C4-2B (cell line): ENCODE measurements around the gene PPP2R2B.
"Not testable (repeated sequence)": the region's sequence is repeated elsewhere in the genome, so short reads cannot be mapped to it uniquely, and the experiment has no call there.

Experiments used
- H3K27ac ChIP-seq: fragments of 450-650 bp; 2 replicates; pipeline ENCODE4 v1.5.1; 2017
- ZFX ChIP-seq: fragments of 450-650 bp; IDR thresholded peaks from 2 replicates; pipeline ENCODE4 v1.6.1; 2017
- TF ChIP-seq, protein P1 (sequence below): fragments of 450-650 bp; conservative IDR thresholded peaks from 2 replicates; pipeline ENCODE4 v1.5.1; 2017; ENCODE audit warnings: mild to moderate bottlenecking

PPP2R2B gene

DNA sequence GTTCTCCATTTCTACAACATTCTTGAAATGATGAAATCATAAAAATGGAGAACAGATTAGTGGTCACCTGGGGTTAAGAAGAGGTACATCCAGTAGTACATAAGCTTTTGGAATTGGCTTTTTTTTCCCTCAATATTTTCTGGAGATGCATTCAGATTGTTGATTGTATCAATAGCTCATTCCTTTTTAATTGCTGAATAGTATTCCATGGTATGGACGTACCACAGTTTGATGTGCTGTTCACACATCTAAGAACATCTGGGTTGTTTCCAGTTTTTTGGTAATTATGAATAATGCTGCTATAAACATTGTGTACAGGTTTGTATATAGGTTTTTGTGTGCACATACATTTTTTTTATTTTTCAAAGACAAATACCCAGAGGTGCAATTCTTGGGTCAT is 130.0 kb downstream of the PPP2R2B start:
- no peak for TF ChIP-seq ZFX
- TF ChIP-seq, protein P1, sequence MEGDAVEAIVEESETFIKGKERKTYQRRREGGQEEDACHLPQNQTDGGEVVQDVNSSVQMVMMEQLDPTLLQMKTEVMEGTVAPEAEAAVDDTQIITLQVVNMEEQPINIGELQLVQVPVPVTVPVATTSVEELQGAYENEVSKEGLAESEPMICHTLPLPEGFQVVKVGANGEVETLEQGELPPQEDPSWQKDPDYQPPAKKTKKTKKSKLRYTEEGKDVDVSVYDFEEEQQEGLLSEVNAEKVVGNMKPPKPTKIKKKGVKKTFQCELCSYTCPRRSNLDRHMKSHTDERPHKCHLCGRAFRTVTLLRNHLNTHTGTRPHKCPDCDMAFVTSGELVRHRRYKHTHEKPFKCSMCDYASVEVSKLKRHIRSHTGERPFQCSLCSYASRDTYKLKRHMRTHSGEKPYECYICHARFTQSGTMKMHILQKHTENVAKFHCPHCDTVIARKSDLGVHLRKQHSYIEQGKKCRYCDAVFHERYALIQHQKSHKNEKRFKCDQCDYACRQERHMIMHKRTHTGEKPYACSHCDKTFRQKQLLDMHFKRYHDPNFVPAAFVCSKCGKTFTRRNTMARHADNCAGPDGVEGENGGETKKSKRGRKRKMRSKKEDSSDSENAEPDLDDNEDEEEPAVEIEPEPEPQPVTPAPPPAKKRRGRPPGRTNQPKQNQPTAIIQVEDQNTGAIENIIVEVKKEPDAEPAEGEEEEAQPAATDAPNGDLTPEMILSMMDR: no peak

DNA sequence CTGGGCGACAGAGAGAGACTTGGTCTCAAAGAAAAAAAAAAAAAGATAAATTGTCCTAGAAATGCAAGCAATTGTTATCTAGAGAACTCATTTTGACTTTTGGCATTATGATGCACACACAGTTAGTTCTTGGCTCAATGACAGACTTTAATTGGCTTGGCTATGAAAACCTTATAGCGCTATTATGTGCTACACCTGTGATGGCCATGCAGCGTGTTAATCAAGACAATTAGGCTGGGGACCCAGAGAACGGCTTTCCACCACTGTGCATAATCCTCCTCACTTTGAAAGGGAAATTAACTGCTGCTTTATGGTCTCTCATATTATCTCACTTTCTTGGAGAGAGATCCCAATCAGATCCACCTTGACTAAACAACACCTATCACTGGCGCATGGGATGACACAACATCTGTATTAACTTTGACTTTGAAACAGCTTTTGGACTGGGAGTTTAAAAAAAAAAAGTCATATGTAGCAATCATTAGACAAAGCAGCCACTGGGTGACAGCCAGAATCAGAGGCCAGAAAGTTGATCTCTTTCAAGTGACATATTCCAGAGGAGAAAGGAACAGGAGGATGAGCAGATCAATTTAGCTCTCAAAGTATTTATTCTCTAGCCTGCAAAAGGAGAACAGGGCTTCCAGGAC is 132.5 kb downstream of the PPP2R2B start:
- TF ChIP-seq ZFX: no peak
- TF ChIP-seq, protein P1: no peak
- no peak overlapping the region for H3K27ac ChIP-seq

More for the DNA sequence above, 130.0 kb downstream of the PPP2R2B start:
- H3K27ac ChIP-seq: no peak overlapping the region

DNA sequence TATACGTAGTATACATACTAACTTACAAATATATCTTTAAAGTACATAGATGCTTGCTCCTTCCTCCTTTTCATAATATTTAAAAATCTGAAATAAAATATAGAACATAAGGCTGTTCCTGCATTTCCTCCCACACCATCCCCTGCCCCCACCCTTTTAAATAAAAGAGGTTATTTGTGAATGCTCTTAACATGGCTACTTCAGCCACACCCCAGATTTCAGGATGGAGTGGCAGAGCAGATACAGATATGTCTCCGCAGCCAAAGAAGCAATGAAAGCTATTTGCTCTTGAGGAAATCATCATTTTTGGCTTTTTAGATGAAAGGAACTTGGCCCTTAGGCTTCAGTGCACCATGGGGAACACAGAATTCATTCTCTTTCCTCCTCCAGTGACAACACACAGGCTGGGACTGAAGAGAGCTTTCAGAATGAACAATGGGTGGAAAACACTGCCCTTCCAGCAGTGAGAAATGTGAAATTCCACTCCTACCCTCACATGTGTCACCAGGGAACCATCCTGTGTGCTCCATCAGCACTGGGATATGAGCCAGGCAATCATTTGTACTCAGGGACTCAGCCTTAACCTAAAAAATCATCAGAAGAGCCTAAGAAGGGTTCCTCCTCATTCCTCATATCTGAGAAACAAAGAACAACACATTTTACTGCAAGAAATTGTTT is 134.3 kb downstream of the PPP2R2B start:
- H3K27ac ChIP-seq: no peak overlapping the region

DNA sequence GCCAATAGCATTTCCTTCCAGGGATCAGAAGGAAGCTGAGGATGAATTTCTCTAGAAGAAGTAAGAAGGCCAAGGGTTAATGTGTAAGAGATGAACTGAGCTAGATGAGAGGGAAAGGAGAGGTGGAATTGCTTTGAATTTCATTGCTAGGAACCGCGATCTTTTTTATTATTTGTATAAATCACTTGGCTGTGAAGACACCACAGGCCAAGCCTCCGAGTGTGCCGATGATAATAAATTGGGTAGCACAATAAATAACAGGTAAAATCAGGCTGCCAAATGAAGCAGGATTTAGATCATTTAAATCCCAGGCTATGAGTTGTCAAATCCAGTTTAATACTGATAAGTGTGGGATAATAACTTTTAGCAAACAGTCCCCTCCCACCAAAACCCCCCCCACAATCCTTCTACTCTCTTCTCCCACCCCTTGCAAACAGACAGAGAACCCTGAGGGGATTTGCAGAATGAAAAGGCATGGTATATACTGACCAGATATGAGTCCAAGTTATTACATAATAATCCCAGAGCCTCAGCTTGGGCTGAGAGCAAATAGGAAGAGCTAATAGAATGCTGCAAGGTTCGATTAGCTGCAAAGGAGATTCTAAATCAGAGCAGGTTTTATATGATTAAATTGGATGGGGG is 143.5 kb downstream of the PPP2R2B start:
- no peak overlapping the region for H3K27ac ChIP-seq
- TF ChIP-seq, protein P1: no peak
- no peak for TF ChIP-seq ZFX

More for the DNA sequence above, 134.3 kb downstream of the PPP2R2B start:
- TF ChIP-seq ZFX: no peak
- TF ChIP-seq, protein P1: no peak

DNA sequence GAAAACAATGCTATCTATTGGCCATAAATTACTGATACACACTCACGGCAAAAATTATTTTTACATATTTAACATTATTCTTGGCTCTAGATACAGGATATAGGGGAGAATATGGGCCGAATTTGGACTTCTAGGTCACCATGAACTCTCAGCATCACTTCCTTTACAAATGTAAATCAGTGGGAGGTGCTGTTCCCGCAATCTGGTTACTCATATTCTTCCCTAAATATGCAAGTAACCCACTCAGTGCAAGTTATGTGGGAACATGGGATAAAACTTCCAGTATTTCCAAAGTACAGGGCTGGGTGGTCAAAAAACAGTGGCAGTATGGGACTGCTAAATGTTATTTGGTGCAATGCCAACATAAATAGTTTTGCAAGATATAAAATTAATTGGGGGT is 145.6 kb downstream of the PPP2R2B start:
- no peak overlapping the region for H3K27ac ChIP-seq
- no peak for TF ChIP-seq ZFX
- TF ChIP-seq, protein P1: no peak

DNA sequence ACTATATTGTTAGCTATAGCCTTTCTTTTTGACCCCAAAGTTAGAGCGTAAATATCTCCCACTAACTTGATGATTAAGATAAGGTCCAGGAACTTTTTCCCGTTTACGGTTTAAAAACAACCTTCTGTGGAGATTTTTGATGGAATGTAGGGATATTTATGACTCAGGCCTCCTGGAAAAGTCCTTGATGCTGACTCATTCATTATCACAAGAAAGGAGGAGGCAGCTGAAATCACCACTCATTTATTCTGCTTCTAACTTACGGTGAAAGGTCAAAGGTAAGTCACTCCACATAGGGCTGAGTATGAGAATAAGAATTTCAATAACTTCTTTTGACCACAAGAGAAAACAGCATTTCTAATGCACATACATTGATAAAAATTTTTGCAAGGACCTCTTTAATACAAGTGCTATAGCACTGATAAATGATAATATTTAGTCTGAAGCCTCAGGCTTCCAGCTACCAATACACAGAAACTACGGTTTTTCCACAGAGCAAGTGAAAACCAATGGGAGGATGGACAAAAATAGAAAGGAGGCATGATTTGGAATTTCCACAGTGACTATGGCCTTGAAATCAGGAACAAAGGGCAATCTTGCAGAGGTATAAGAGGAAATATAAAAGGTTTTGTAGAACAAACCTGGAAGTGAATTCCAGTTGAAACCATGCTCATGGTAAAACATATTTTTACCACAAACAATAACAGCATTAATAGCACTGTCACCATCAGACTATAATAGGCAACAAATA is 146.5 kb downstream of the PPP2R2B start:
- H3K27ac ChIP-seq: no peak overlapping the region
- TF ChIP-seq, protein P1: no peak
- no peak for TF ChIP-seq ZFX

DNA sequence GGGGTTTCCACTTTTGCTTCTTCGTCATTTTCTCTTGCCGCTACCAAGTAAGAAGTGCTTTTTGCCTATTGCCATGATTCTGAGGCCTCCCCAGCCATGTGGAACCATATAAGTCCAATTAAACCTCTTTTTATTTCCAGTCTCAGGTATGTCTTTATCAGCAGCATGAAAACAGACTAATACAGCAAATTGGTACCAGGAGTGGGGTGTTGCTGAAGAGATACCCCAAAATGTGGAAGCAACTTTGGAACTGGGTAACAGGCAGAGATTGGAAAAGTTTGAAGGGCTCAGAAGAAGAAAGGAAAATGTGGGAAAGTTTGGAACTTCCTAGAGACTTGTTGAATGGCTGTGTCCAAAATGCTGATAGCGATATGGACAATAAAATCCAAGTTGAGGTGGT is 149.8 kb downstream of the PPP2R2B start:
- not testable (repeated sequence) for H3K27ac ChIP-seq
